ENCODE data around the gene ZFYVE28. TPM values are rescaled to one million over a fixed set of nuclear protein-coding genes. Genes with fewer than 3 reads are reported as not detected.

The ZFYVE28 gene
- total RNA-seq, 1 donor from 2014 or later: 3.7 TPM

DNA sequence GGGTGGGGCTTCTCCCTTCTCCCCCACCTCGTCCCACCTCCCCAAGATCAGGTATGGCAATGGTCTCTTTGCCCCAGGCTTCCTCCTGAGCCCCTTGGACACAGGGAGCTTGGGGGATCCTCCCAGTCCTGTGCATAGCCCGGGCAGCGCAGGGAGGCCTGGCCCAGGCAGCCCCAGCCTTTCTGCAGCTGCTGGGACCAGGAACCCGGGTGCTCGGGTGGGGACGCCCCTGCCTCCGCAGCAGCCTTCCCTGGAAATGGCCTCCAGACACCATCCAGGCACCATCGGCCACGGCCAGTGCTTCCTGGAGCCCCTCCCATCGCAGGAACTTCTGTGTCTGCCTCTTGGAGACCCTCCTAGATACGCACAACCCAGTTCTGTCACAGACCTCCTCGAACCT is 150.6 kb downstream of the ZFYVE28 start:
- DNase-seq (ENCODE audit: low spot score in 2 of 2) (no peak), FAIRE-seq (no peak)

DNA sequence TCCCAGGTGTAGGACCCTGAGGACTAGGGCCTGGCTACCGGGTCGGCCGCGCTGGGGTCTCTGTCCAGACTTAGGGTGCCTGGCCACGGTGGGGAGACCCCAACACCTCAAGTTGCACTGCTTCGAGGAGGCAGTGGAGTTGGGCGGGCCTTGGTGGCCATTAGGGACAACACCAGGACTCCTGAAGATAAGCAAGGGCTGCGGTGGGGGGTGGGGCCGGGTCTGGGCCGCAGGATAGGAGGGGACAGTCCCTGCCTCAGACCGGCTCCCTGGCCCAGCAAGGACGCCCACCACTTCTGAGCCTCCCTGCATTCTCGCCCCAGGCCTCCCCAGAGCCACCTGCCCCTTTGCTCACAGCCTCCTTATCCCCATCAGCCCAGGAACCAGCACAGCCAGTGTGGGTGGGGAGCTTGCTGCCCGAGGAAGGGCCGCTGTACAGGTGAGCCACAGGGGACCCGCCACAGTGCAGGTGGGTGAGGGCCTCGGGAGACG is 151.1 kb downstream of the ZFYVE28 start:
- DNase-seq (ENCODE audit: low spot score in 2 of 2): no peak
- no peak for FAIRE-seq

DNA sequence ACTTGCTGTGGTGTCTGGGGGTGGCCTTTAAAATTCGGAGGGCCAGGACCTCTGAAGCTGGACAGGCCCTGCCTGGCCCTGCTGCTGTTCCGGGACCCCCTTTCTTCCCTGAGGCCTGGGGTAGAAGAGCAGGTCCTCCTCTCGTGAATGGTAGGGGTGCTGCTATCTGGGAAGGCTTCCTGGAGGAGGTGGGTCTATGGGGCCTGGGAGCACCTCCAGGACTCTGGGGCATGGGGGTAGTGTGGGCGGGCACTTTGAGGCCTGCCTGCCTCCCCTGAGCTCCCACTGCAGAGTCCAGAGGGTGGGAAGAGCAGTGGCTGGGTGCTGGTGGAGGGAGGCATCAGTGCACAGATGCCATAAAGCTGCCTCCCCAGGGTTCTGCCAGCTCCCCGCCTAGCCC is 151.6 kb downstream of the ZFYVE28 start:
- no peak for FAIRE-seq
- DNase-seq (ENCODE audit: low spot score in 2 of 2): no peak

DNA sequence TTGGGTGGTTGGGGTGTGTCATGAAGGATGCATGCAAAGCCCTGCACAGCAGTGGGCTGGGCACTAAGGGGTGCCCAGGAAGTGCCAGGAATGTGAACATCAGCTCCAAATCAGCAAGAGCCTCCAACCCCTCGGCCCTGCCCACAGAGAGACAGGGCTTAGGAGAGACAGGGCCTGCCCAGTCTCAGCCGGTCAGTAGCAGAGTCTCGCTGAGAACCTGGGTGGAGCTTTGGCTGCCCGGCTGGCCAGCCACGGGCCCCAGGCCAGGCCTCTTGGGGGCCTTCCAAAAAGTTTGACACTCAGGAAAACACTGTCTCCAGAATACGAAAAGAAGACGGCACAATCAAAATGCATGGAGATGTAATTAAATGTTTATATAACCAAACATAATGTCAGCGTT is 152.3 kb downstream of the ZFYVE28 start:
- DNase-seq (ENCODE audit: low spot score in 2 of 2) (peak; percentile 61 to 79), FAIRE-seq (no peak)

DNA sequence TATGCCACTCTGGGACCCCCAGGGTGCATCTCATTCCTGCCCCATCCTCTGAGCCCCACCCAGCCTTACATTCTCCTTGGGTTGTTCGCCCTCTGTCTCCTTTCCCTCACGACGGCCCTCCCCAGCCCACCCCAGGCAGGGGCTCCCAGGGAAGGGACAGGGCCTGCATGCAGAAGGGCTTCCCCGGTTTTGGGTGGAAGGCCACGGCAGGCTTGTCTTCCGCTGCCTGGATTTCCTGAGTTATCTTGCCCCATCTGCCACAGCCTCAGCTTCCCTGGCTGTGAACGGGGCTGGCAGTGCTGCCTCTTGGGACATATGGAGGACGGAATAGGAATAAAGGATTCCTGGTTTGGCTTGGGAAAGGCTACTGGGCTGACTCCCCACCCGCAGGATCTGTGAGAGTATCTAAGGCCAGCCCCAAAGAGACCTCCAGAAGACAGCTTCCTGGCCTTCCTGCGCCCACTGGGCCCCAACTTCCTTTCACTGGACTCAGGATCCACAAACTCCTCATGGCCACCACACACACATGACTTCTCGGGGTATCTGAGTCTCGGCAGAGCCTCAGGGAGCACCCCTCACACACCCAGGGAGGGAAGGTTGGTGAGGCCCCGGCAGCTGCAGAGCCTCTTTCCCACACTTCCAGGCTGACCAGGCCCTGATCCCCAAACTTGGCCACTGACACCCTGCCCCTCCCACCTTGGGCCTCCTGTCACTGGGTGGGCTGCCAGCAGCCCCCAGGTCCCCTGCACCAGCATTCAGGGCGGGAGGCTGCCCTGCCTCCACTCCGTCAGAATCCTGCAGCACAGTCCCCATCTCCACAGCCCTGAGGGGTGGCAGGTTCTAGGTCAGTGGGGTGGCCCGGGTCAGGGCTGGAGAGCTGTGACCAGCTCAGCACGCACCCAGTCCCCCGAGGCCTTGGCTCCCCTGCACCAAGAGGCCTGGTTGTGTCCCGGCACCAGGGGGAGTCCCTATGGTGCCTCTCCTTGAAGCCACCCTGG is 153.0 kb downstream of the ZFYVE28 start:
- FAIRE-seq: no peak
- no peak for DNase-seq (ENCODE audit: low spot score in 2 of 2)

DNA sequence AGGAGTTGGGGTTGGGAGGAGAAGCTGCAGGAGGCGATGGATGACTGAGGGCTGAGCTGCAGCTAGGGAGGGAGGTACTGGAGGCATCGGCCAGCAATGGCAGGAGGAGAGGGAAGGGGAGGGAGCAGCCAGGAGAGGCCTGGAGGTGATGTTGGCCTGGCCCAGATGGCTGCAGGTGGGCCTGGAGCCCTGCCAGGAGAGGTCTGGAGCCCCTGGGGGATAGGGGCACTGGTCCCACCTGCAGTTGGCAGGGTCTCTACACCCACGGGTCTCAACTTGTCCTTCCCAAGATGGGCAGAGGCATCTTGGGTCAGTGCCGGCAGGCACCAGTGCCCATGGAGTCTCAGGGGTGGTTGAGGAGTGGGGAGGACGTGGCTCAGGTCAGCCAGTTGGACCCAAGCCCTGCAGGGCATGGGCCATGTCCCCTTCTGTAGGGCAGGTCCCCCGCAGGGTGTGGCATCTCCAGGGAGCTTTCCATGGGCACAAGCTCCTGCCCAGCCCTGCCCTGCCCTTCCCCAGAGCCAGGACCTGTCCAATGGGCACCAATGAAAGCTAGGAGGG is 153.9 kb downstream of the ZFYVE28 start:
- FAIRE-seq (no peak), DNase-seq (ENCODE audit: low spot score in 2 of 2) (no peak)

DNA sequence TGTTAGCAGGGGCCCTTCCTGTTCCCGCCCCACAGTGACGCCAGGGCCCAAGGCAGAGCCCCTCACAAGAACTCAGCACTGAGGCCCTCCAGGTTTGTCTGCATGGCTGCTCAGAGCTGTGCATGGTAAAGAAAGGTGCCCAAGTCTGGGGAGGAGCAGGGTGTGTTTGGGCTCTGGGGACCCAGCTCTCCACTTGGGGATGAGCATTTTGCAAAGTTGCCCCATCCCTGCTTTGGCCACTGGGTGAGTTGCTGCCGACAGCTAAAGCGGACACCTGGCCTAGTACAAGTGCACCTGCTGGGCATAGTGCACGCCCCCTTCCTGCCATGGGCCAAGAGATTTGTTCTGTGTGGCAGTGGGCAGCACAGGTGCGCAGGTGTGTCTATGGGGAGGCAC is 154.5 kb downstream of the ZFYVE28 start:
- FAIRE-seq (no peak), DNase-seq (ENCODE audit: low spot score in 2 of 2) (no peak)

DNA sequence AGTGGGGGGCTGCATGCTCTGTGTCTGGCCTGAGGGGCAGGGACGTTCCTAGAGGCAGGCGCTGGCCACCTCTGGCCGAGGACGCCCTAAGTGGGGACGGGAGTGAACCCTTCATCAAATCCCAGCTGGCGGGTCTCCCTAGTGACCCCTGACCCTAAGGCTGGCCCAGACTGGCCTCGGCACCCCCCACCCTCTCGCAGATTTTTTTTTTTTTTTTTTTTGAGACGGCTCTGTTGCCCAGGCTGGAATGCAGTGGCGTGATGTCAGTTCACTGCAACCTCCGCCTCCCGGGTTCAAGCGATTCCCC is 155.5 kb downstream of the ZFYVE28 start:
- DNase-seq (ENCODE audit: low spot score in 2 of 2) (no peak), FAIRE-seq (no peak)

DNA sequence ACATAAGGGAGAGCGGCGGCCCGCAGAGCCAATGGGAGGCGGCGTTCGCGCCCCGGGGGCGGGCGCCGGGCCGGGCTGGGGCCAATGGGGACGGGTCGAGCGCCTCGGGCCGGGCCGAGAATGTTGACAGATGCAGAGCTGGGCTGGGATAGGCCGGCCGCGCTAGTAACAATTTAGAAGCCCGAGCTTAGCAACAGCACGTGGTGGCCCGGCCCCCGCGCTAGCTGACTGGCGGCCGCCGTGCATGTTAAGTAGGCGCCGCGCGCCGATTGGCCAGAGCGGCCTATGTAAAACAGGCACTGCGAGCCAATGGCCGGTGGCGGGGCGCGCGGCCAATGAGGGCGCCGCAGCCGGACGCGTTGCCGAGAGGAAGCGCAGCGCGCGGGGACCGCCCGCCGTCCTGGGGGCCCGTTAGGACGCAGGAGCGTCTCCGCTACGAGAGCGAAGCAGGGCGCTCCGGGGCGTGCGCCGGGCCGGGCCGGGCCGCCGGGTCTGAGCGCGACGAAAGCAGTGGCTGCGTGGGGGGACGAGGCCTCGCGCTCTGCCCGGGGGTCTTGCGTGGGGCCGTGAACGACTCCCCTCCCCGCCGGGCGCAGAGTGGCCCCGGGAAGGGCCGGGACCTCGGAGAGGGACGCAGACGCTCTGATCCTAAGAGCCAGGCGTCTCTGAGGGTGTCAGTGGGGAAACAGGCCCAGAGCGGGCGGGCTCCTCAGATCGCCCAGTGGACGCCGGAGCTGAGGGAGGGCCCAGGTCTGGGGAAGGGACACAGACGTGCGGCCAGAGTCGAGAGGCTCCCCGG is 156.1 kb downstream of the ZFYVE28 start:
- DNase-seq (ENCODE audit: low spot score in 2 of 2) (peak; percentile 97 to 98), FAIRE-seq (no peak)

DNA sequence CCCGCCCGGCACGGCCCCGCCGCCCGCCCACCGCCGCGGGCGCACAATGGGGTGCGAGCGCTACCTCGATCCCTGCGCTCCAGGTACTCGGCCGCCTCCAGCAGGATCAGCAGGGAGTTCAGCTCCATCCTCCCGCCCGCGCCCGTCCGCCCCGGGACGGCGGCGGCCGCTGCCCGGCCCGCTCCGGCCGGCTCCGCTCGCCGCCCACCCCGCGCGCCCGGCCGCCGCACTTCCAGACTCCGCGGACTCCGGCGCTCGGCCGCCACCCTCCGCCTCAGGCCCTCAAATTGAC is 156.6 kb downstream of the ZFYVE28 start, which contains the start of gene MXD4:
Gene MXD4, minus strand, starts transcription at position 257 of the 292 bp plus-strand sequence. Its CDS starts 129 bp downstream, at position 128.
- DNase-seq (ENCODE audit: low spot score in 2 of 2) (no peak), FAIRE-seq (no peak)

DNA sequence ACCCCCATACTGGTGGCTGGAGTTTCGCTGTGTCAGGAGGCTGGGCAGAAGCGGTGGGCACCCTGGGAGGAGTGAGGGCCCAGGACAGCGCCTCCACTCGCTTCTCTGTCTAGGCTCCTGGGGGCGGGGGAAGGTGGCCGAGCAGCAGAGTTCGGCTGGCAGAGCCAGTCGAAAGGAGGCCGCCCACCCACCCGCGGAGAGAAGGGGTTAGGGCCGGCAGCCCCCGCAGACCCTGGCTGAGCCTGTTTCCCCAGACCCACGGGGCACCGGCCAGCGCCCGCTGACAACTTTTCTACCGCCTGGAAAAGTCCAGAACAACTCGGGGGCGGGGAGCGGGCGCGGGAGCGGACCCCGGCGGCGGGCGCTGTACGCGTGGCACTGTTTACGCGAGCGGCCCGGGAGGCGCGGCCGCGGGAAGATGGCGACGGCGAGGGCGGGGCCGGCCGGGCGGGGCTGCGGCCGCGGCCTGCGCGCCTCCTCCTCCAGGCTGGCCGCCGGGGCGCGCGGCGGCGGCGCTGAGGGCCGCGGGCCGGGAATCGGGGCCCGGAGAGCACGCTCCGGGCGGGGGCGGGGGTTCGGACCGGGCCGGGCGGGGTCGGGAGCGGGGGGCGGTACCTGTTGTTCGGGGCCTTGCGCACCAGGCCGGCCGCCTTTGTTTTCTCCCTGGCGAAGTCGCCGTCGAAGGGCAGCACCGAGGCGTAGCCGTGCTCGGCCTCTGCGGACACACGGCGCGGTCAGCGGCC is 157.2 kb downstream of the ZFYVE28 start:
- DNase-seq (ENCODE audit: low spot score in 2 of 2) (peak; percentile 64 to 71), FAIRE-seq (no peak)

DNA sequence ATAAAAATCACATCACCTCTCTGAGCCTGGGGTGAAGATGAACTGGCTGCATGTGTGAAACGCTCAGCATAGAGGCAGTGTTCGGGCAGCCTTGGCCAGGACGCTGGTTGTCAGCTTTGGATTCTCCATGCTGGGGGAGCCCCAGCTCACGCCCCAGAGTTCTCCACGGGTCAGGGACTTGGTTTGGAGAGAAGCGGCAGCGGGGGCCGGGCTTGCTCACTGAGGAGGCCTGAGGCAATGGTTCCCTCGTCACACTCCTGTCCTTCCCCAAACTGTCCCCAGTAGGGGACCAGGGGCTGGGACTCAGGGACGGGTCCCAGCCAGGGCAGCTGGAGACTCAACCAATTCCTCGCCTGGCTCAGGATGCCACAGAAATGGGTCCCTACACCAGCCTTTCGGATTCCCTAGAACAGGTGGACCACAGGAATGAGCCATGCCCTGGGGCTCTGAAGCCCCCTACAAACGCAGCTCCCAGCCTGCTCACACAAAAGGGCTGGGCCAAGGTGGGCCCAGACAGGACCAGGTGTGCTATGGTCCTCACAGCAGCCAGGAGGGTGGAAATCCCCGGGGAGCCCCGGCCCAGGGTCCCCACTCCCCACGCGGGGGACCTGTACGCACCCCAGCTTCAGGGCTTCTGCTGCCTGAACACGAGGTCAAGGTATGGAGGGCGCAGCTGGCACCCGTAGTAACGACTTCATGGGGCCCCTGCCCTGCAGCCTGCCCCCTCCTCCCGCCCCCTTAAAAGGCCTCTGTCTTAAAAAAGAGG is 157.9 kb downstream of the ZFYVE28 start:
- FAIRE-seq: no peak

DNA sequence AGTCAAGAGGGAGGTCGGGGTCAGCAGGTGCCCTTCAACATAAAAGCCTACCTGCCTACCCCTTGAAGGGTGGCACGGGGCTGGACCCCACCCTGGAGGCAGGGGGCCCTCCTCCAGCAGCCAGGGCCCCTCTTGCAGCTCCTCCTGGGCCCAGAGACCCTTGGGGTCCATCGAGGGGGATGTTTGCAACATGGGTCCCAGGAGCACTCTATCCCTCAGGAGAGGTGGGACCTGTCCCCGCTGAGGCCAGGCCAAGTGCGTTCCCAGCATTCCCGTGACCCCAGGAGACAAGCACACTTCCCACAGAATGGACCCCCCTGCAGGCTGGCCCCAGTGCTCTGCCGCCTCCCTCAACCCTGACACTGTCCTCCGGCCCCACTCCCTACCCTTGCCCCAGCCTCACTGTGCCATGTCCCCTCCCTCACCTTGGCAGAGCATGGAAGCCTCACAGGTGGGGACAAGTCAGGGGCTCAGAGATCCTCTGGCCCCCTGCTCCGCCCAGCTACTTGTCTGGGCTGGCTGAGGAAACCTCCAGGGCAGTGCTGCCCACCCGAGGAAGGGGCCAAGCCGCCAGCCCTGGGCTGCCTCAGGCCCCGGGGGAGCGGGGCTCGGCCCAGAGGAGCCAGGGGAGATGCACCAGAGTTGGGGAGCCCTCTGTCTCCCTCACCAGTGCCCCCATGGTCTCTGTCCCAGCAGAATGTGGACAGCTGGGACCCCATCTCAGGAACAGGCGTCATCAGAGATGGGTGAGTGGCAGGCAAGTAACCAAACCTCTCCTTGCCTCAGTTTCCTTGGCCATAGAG is 158.7 kb downstream of the ZFYVE28 start:
- no peak for FAIRE-seq
- DNase-seq (ENCODE audit: low spot score in 2 of 2): no peak

More for the DNA sequence above, 157.9 kb downstream of the ZFYVE28 start:
- DNase-seq (ENCODE audit: low spot score in 2 of 2): no peak

DNA sequence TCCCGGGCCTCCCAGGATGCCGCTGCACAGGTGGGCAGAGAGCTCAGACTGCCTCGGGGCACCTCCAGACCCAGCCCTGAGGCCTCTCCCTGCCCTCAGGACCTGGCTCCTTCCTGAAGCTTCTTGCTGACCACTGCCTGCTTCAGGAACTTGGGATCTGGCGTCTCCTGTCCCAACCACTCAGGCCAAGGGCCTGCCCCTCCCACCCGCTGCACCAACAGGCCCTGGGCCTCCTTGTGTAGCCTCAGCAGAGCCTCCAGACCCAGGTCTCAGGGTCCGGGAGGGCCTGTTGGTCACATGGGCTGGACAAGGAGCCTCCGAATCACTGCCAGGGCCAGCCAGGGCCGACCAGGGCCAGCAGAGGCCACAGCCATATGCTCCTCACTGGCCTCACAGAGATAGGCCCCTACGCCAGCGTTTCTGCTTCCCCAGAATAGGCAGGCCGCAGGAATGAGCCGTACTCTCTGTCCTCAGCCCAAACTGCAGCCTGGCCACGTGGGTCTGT is 159.4 kb downstream of the ZFYVE28 start:
- no peak for DNase-seq (ENCODE audit: low spot score in 2 of 2)
- FAIRE-seq: no peak

DNA sequence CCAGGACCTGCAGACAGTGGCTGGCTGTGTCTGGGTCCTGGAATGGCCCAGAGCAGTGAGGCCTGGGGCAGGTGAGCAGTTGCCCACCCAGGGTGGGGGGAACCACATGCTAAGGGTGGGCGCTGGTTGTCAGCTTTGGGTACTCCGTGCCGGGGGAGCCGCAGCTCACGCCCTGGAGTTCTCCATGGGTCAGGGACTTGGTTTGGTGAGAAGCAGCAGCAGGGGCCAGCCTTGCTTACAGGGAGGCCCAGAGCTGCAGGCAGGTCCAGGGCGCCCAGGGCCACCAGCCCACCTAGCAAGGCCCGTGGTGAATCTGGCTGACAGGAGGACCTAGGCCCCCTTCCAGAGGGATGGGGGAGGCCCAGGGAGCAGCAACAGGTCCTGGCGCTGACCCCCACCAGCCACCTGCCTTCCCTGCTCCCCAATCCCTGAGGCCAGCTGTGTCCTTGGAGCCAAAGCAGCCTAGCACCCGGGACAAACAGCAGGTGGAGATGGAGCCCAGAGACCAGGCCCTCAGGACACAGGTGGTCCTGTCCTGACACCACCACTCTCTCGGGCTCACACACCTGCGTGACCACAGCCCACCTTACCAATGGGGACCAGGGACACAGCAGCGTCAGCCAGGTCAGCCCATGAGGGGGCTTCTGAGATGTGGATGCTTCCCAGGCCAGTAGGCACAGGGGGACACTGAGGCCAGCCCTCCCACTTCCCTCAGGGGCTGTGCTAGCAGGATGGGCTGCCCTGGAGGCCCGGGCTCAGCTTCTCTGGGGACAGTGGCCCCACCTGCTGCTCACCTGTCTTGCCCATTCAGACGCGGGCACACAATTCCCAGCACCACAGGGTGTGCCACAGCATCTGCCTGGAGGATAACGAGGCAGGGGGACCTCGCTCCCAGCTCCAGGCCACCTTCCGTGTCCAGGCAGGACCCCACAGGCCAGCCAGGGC is 160.1 kb downstream of the ZFYVE28 start:
- no peak for FAIRE-seq
- DNase-seq (ENCODE audit: low spot score in 2 of 2): no peak

DNA sequence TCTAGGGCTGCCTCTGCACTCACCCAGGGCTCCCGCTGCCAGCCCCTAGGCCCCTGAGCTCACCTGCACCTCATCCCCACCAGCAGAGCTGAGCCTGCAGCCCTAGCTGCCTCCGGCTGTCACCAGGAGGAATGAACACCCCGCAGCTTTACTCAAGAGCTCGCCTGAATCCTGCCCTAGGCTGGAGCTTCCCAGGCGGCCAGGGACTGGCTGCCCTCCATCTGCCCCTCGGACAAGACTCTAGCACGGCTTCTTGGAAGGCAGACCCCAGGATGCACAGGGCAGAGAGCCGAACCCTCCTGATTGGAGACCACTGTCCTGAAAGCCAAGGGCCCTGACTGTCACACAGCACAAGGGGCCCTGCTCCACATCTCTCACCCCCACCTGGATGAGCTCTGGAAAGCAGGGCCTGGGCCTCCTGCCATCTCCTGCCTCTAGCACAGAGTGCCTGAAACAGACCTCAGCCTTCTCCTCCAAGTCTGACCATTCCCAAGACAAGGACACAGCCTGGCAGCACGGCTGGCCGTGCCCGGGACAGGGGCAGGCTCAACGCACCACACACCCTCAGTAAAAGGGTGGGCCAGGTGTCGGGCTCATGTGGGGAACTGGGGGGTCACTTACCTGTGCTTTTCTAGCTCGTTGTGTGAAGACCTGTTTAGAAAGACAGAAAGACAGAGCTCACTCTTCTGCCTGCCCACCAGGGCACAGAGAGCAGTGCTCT is 160.9 kb downstream of the ZFYVE28 start:
- DNase-seq (ENCODE audit: low spot score in 2 of 2) (no peak), FAIRE-seq (no peak)

DNA sequence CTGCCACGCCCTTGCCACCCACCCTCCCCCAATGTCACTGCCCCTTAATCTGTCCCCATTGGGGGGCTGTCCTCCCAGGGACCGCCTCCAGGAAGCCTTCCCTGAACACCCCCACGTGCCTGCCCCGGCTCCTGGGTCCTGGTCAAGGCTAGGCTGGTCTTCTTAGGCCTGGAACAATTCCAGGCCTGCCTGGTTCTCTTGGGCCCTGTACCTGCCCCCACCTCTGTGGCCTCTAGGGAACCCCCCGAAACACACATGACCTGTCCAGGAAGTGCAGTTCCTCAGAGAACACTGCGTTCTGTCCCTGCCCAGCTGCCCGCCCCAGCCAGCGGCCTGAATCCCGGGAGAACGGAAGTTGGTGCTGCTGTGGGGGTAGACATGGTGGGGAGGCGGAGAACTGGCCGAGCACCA is 161.7 kb downstream of the ZFYVE28 start:
- DNase-seq (ENCODE audit: low spot score in 2 of 2) (peak in 1 of 2 donors; percentile 48), FAIRE-seq (no peak)
